Measurements from ENCODE around the gene HIPK1. TPM values are rescaled to one million over a fixed set of nuclear protein-coding genes. Genes with fewer than 3 reads are reported as not detected.

HIPK1 gene
- 53.4 and 57.7 TPM in 2 replicates for total RNA-seq
- long read RNA-seq, partial matches to known transcripts = 0 of 13 reads
- long read RNA-seq, other reads (novel, unspliced or antisense) = 13 of 13 reads

- peak within 1 kb of the TSS; percentile 98 for H3K27ac Mint-ChIP-seq (ENCODE audit: unreplicated experiment)
- H3K36me3 Mint-ChIP-seq (ENCODE audit: low read depth) = no peaks in the 10 kb centered on the region
- H3K4me3 Mint-ChIP-seq = peak within 1 kb of the TSS; percentile 98
- H3K27me3 Mint-ChIP-seq (ENCODE audit: low read depth) = peaks cover 19% of the 10 kb centered on the region
- no peaks in the 10 kb centered on the region for H3K9me3 Mint-ChIP-seq
- H3K4me1 Mint-ChIP-seq = peaks cover 47% of the 10 kb centered on the region
- DNase-seq (ENCODE audit: low read depth, low spot score) = peak; percentile 93
- TF ChIP-seq, protein P1, sequence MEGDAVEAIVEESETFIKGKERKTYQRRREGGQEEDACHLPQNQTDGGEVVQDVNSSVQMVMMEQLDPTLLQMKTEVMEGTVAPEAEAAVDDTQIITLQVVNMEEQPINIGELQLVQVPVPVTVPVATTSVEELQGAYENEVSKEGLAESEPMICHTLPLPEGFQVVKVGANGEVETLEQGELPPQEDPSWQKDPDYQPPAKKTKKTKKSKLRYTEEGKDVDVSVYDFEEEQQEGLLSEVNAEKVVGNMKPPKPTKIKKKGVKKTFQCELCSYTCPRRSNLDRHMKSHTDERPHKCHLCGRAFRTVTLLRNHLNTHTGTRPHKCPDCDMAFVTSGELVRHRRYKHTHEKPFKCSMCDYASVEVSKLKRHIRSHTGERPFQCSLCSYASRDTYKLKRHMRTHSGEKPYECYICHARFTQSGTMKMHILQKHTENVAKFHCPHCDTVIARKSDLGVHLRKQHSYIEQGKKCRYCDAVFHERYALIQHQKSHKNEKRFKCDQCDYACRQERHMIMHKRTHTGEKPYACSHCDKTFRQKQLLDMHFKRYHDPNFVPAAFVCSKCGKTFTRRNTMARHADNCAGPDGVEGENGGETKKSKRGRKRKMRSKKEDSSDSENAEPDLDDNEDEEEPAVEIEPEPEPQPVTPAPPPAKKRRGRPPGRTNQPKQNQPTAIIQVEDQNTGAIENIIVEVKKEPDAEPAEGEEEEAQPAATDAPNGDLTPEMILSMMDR (conservative IDR thresholded peaks at IDR 0.05) = no peak
Measured at GRCh38 chr1:113928941-113929749, at the start of gene HIPK1. Gene HIPK1 (plus strand): TSS chr1:113929324.

DNA sequence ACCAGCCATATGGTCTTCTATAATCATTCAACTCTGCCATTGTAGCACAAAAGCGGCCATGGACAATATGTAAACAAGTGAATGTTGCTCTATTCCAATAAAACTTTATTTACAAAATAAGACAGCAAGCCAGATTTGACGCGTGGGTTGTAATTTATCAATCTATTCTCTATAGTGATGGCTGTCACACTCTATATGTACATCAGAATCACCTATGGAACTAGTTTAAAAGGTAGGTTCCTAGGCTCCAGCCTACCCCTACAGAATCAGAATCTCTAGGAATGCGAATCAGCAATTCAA, 49.4 kb upstream of the HIPK1 start:
- H3K36me3 Mint-ChIP-seq (ENCODE audit: low read depth) = no peaks in the 10 kb centered on the region
- peaks cover 8% of the 10 kb centered on the region for H3K9me3 Mint-ChIP-seq
- no peak overlapping the region for H3K27ac Mint-ChIP-seq (ENCODE audit: unreplicated experiment)
- H3K27me3 Mint-ChIP-seq (ENCODE audit: low read depth) = no peaks in the 10 kb centered on the region
- TF ChIP-seq, protein P1 (conservative IDR thresholded peaks at IDR 0.05) = no peak
- no peak for DNase-seq (ENCODE audit: low read depth, low spot score)
- H3K4me1 Mint-ChIP-seq = peaks cover 3% of the 10 kb centered on the region
- no peak overlapping the region for H3K4me3 Mint-ChIP-seq

DNA sequence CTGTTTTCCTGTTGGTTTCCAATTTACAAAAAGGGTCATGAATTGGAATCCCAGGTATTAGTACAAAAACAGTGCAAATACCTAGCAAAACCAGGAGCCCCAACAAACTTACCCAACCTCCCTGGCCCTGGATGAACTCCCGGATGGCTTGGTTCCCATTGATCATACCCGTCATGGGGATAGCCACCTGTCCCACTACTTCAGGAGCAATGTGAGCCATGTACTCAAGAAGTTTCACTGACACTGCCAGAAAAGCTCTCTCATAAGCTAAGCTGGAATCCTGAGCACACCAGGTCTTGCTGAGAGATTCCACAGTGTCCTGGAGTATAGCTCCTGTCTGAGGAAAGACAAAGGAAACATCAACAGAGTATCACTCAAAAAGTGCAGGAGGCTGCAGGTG, 47.5 kb upstream of the HIPK1 start:
- H3K27me3 Mint-ChIP-seq (ENCODE audit: low read depth) = no peaks in the 10 kb centered on the region
- DNase-seq (ENCODE audit: low read depth, low spot score) = no peak
- H3K4me1 Mint-ChIP-seq = peaks cover 3% of the 10 kb centered on the region
- peaks cover 8% of the 10 kb centered on the region for H3K9me3 Mint-ChIP-seq
- TF ChIP-seq, protein P1 (conservative IDR thresholded peaks at IDR 0.05) = no peak
- H3K4me3 Mint-ChIP-seq = no peak overlapping the region
- no peak overlapping the region for H3K27ac Mint-ChIP-seq (ENCODE audit: unreplicated experiment)
- no peaks in the 10 kb centered on the region for H3K36me3 Mint-ChIP-seq (ENCODE audit: low read depth)

- Mint-ChIP-seq H3K27ac (ENCODE audit: unreplicated experiment) (no peak overlapping the region), H3K9me3 (peaks cover 3% of the 10 kb centered on the region), H3K36me3 (ENCODE audit: low read depth) (no peaks in the 10 kb centered on the region), H3K4me1 (no peaks in the 10 kb centered on the region), H3K27me3 (ENCODE audit: low read depth) (no peaks in the 10 kb centered on the region), H3K4me3 (no peak overlapping the region)
- TF ChIP-seq, protein P1 (conservative IDR thresholded peaks at IDR 0.05) = no peak
- no peak for DNase-seq (ENCODE audit: low read depth, low spot score)
Measured at GRCh38 chr1:113886417-113887401, 42.4 kb upstream of the HIPK1 start.

GRCh38 chr1:113887402-113888175, 41.5 kb upstream of the HIPK1 start, which contains the start of gene BCL2L15:
Gene BCL2L15 (minus strand): TSS chr1:113887581. CDS start chr1:113887375, 206 bp downstream.
- TF ChIP-seq, protein P1 (conservative IDR thresholded peaks at IDR 0.05) = no peak
- H3K36me3 Mint-ChIP-seq (ENCODE audit: low read depth) = no peaks in the 10 kb centered on the region
- H3K4me1 Mint-ChIP-seq = no peaks in the 10 kb centered on the region
- no peak within 1 kb of the TSS for H3K4me3 Mint-ChIP-seq
- H3K27me3 Mint-ChIP-seq (ENCODE audit: low read depth) = no peaks in the 10 kb centered on the region
- no peak for DNase-seq (ENCODE audit: low read depth, low spot score)
- peaks cover 3% of the 10 kb centered on the region for H3K9me3 Mint-ChIP-seq
- H3K27ac Mint-ChIP-seq (ENCODE audit: unreplicated experiment) = no peak within 1 kb of the TSS

Data from neural crest cell (in vitro differentiated cells).